ENCODE results near the gene NT5DC1. TPM values are rescaled to one million over a fixed set of nuclear protein-coding genes. Genes with fewer than 3 reads are reported as not detected.

NT5DC1 gene
- 83.2 TPM for polyA plus RNA-seq

DNA sequence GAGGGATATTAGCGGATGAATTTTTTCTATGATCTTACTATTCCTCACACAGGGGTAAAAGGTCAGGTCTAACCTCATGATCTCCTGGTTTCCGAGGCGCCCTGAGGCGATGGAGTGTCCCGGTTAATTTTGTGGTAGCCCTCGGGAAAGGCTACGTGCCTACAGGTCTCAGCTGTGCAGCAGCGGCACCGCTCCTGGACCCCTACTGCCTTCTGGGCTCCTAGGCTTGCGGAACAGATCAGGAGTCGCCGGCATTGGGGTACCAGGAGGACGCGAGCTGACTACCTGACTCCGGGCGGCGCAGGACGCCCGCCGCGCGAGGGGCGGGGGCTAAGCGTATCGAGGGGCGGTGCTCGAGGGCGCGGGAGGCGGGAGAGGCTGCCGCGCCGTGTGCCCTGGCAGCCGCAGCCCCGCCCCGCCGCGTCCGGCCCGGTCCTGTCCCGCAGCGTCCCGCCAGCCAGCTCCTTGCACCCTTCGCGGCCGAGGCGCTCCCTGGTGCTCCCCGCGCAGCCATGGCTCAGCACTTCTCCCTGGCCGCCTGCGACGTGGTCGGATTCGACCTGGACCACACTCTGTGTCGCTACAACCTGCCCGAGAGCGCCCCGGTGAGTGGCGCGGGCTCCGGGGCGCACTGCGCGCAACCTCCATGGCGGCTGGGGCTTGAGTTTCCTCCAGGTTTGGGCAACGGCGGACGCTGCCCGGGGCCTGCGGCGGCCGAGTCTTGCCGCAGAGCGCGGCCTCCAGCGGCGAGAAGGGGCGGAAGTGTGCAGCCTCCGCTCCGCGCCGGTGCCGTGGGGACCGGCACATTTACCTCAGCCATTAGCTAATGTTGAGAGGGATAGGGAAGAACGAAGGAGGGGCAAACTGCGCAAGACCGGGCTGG, at the start of gene NT5DC1:
Gene NT5DC1, plus strand, starts transcription at position 435 of the 883 bp plus-strand sequence. Its CDS starts 78 bp downstream, at position 513.
- Mint-ChIP-seq H3K36me3 (peaks cover 4% of the 10 kb centered on the region), H3K27me3 (no peaks in the 10 kb centered on the region), H3K4me3 (peak within 1 kb of the TSS; percentile 90 to 98 (median 94)), H3K4me1 (peaks cover 36 to 51% (median 49%) of the 10 kb centered on the region in 3 donors), H3K27ac (peak within 1 kb of the TSS; percentile 45 to 94 (median 71)), H3K9me3 (peaks cover 0 to 7% (median 3%) of the 10 kb centered on the region in 3 donors)

- no peak overlapping the region for H3K27ac Mint-ChIP-seq
- no peaks in the 10 kb centered on the region for H3K9me3 Mint-ChIP-seq
- no peaks in the 10 kb centered on the region for H3K27me3 Mint-ChIP-seq
- no peak overlapping the region for H3K4me3 Mint-ChIP-seq
- H3K4me1 Mint-ChIP-seq = peaks cover 0 to 1% (median 0%) of the 10 kb centered on the region in 3 donors
- H3K36me3 Mint-ChIP-seq = no peaks in the 10 kb centered on the region
These were observed 49.4 kb upstream of the NT5DC1 start for GRCh38 chr6:116051244-116051643.

DNA sequence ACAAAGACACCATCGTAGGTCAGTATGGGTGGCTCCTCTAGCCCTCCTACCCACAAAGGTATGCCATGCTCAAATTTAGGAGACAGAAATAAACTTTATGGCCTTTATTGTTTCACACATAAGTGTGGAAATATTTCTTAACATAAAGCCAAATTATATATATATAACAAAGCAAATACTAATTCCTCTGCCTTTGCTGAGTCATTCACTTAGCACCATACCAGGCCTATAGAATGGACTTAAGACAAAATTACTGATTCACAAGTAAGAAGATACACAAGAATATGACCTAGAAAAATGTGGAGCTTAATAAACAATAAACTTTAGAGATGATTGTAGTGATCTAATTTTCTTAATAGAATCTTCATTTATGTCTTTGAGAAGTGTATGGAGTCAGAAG, 45.1 kb upstream of the NT5DC1 start:
- H3K9me3 Mint-ChIP-seq = no peaks in the 10 kb centered on the region
- H3K27ac Mint-ChIP-seq = no peak overlapping the region
- no peaks in the 10 kb centered on the region for H3K27me3 Mint-ChIP-seq
- H3K36me3 Mint-ChIP-seq = no peaks in the 10 kb centered on the region
- no peak overlapping the region for H3K4me3 Mint-ChIP-seq
- H3K4me1 Mint-ChIP-seq = peaks cover 0 to 3% (median 2%) of the 10 kb centered on the region in 3 donors

GRCh38 chr6:116057766-116058165, 42.9 kb upstream of the NT5DC1 start:
- Mint-ChIP-seq H3K4me3 (no peak overlapping the region), H3K4me1 (peaks cover 4 to 8% (median 6%) of the 10 kb centered on the region in 3 donors), H3K9me3 (no peaks in the 10 kb centered on the region), H3K27ac (no peak overlapping the region), H3K36me3 (no peaks in the 10 kb centered on the region), H3K27me3 (peaks cover 3% of the 10 kb centered on the region)

DNA sequence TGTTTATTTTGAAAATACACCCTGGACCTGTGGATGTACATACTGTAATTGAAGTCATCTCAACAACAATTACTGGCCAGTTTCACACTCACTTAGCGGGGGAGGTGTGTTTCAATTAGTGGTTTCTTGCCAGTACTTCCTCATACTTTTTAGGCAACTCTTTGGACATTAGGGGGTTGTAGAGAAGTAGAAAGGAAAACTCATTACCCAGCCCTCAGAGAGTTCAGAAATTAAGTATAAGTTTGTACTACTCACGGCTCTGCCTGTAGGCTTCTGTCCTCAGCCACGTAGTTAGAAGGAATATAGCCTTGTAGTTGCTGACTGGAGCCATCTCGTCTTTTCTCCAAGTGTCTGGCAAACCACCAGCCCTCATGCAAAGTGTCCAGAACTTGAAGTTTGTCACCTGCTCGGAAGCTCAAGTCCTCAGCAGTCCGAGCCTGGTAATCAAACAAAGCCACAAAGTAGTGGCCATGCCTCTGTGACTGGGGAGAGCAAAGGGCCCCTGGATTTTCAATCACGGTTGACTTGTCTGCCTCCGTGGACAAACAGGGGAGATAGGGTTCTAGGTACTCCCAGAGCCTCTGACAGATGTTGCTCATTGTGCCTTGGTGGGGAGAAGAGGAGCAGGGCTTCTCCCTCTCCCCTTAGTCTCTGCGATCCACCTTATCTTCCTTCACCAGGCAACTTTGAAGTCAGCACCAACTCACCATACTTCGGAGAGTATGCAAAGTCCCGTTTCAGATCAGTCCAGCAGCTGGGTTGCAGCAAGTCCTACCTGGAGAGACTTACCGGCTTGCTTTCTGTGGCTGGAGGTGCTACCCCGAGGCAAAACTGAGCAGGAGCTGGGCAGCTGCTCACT, 40.7 kb upstream of the NT5DC1 start:
- Mint-ChIP-seq H3K9me3 (no peaks in the 10 kb centered on the region), H3K4me3 (peak overlapping the region; percentile 15 to 85 (median 78)), H3K36me3 (no peaks in the 10 kb centered on the region)

GRCh38 chr6:116060572-116061283, 39.9 kb upstream of the NT5DC1 start, which contains the start of gene FRK:
Gene FRK (minus strand): TSS chr6:116060891. CDS start chr6:116060311, 580 bp downstream.
- Mint-ChIP-seq H3K27ac (peak within 1 kb of the TSS in 1 of 3 donors; percentile 52), H3K4me3 (peak within 1 kb of the TSS; percentile 15 to 85 (median 78)), H3K27me3 (peaks cover 3% of the 10 kb centered on the region), H3K36me3 (no peaks in the 10 kb centered on the region), H3K9me3 (no peaks in the 10 kb centered on the region), H3K4me1 (peaks cover 4 to 8% (median 6%) of the 10 kb centered on the region in 3 donors)

More for the DNA sequence above, 40.7 kb upstream of the NT5DC1 start:
- Mint-ChIP-seq H3K27ac (peak overlapping the region in 1 of 3 donors; percentile 52), H3K4me1 (peaks cover 4 to 8% (median 6%) of the 10 kb centered on the region in 3 donors), H3K27me3 (peaks cover 3% of the 10 kb centered on the region)

- no peaks in the 10 kb centered on the region for H3K36me3 Mint-ChIP-seq
- H3K4me3 Mint-ChIP-seq = peak overlapping the region in 1 of 4 donors; percentile 12
- no peaks in the 10 kb centered on the region for H3K9me3 Mint-ChIP-seq
- peaks cover 4 to 8% (median 6%) of the 10 kb centered on the region in 3 donors for H3K4me1 Mint-ChIP-seq
- H3K27ac Mint-ChIP-seq = no peak overlapping the region
- peaks cover 4% of the 10 kb centered on the region for H3K27me3 Mint-ChIP-seq
These were observed 38.2 kb upstream of the NT5DC1 start for GRCh38 chr6:116062496-116062895.

DNA sequence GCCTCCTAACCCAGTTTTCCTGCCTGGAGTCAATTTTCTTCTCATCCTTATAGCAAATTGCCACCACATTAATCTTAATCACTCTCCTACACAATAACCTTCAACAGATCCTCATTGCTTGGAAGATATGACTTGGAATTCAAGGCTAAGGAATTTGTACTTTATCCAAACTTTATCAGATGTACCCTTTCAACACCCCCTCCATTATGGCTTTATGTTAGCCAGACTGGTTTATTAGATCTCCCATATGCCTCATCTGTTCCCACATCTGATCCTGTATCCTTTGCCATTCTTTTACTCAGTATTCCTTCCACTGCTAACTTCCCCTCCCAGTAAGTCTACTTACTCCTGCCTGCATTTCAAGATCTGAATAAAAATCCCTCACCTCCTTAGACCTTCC, 36.0 kb upstream of the NT5DC1 start:
- H3K36me3 Mint-ChIP-seq = no peaks in the 10 kb centered on the region
- peaks cover 4% of the 10 kb centered on the region for H3K27me3 Mint-ChIP-seq
- no peaks in the 10 kb centered on the region for H3K9me3 Mint-ChIP-seq
- no peak overlapping the region for H3K4me3 Mint-ChIP-seq
- H3K4me1 Mint-ChIP-seq = peaks cover 4 to 6% (median 6%) of the 10 kb centered on the region in 3 donors
- H3K27ac Mint-ChIP-seq = no peak overlapping the region

DNA sequence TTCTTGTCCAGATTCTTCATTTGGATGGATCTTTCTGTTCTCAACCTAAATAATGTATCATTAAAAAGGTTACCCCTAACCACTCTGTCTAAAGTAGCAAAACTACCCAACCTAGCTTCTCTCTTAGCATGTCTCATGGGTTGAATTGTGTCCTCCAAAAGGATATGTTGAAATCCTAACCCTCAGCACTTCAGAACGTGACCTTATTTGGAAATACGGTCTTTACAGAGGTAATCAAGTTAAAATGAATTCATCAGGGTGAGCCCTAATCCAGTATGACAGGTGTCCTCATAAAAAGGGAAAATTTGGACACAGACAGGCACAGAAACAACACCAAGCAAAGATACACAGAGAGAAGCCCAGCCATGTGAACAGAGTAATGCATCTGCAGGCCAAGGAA, 33.9 kb upstream of the NT5DC1 start:
- H3K4me1 Mint-ChIP-seq = no peaks in the 10 kb centered on the region
- H3K36me3 Mint-ChIP-seq = no peaks in the 10 kb centered on the region
- no peak overlapping the region for H3K4me3 Mint-ChIP-seq

GRCh38 chr6:116070101-116070500, 30.6 kb upstream of the NT5DC1 start:
- peaks cover 1% of the 10 kb centered on the region for H3K27me3 Mint-ChIP-seq
- no peak overlapping the region for H3K4me3 Mint-ChIP-seq
- H3K4me1 Mint-ChIP-seq = peaks cover 0 to 3% (median 3%) of the 10 kb centered on the region in 3 donors
- no peak overlapping the region for H3K27ac Mint-ChIP-seq
- no peaks in the 10 kb centered on the region for H3K36me3 Mint-ChIP-seq
- H3K9me3 Mint-ChIP-seq = no peaks in the 10 kb centered on the region

More for the DNA sequence above, 33.9 kb upstream of the NT5DC1 start:
- no peak overlapping the region for H3K27ac Mint-ChIP-seq
- no peaks in the 10 kb centered on the region for H3K9me3 Mint-ChIP-seq
- peaks cover 1% of the 10 kb centered on the region for H3K27me3 Mint-ChIP-seq

DNA sequence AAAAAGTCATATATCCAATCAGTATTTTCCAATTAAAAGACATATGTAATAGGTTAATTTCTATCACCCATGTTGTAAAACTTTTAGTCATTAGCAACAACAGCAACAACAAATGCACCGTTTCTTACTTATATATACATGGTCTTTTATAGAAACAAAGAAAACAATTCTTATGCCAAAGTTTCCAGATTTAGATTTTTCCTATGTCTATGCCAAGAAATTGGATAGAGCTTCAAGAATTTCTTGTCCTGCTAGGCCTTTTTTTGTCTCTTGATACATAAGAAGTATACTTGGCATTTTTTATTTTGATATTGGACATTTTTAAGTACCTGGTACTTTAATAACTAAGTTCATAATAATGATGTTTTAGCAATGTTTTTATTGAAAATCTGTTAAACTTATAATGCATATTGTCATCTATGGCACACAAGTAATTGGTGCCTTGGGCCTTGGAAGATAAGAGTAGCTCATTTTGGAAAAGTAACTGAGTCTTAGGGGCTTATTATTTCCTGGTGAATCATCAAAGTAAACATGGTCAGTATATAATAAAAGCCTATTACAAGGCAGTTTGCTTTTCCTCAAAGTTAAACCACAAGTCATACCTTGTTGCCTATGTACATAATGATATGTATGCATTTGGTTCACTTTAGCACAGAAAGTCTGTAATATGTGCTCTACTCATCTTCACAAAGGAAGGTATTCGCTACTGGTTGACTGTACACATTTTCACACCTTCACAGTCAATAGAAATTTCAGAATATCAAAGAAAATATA, 29.9 kb upstream of the NT5DC1 start:
- Mint-ChIP-seq H3K4me1 (peaks cover 0 to 3% (median 3%) of the 10 kb centered on the region in 3 donors), H3K27ac (no peak overlapping the region), H3K36me3 (no peaks in the 10 kb centered on the region), H3K9me3 (no peaks in the 10 kb centered on the region), H3K27me3 (peaks cover 1% of the 10 kb centered on the region), H3K4me3 (no peak overlapping the region)

DNA sequence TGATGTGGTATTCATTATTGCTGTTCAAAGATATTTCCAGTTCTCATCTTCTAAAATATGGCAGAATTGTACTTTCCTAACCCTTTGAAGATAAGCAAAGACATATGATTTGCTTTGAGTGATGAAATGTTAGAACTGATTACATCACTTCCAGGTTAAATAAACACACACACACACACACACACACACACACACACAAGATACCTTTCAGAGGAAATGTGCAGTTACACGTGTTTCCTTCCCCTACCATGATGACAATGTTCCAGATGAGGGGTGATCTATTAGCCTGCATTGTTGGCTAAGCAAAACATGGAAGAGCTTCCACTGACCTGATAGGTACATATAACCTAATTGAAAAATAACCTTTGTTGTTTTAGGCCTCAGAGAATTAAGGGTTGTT, 28.3 kb upstream of the NT5DC1 start:
- Mint-ChIP-seq H3K4me1 (peaks cover 0 to 3% (median 3%) of the 10 kb centered on the region in 3 donors), H3K36me3 (no peaks in the 10 kb centered on the region), H3K27ac (no peak overlapping the region), H3K4me3 (no peak overlapping the region), H3K27me3 (no peaks in the 10 kb centered on the region), H3K9me3 (no peaks in the 10 kb centered on the region)

GRCh38 chr6:116073765-116074440, 26.8 kb upstream of the NT5DC1 start:
- no peaks in the 10 kb centered on the region for H3K9me3 Mint-ChIP-seq
- H3K27ac Mint-ChIP-seq = no peak overlapping the region
- no peaks in the 10 kb centered on the region for H3K27me3 Mint-ChIP-seq
- no peak overlapping the region for H3K4me3 Mint-ChIP-seq
- H3K36me3 Mint-ChIP-seq = no peaks in the 10 kb centered on the region
- peaks cover 0 to 3% (median 3%) of the 10 kb centered on the region in 3 donors for H3K4me1 Mint-ChIP-seq

Data from IgD-negative memory B cell (primary cell).